Brain microvascular endothelial cell (primary cell): ENCODE results near the gene KIF6.

Experiments used
- DNase-seq: peaks from one replicate; pipeline ENCODE4 v3.0.0-alpha.2; 2020
- H3K27ac ChIP-seq: fragments of 250-450 bp; sonication (Bioruptor Pico); 2 replicates; pipeline ENCODE4 v1.5.1; 2020; ENCODE audit warnings: mild to moderate bottlenecking, moderate library complexity
- H3K27me3 ChIP-seq: fragments of 250-450 bp; sonication (Bioruptor Pico); replicated peaks from 2 replicates; pipeline ENCODE4 v1.5.1; 2020; ENCODE audit warnings: mild to moderate bottlenecking
- H3K36me3 ChIP-seq: fragments of 250-450 bp; sonication (Bioruptor Pico); replicated peaks from 2 replicates; pipeline ENCODE4 v1.5.1; 2020; ENCODE audit warnings: mild to moderate bottlenecking
- H3K4me3 ChIP-seq: 2 replicates; pipeline ENCODE4 v1.5.1; 2011; ENCODE audit warnings: low read depth, mild to moderate bottlenecking, control low read depth, low read length, moderate library complexity
- in situ Hi-C: cut with HindIII; loops from 2 replicates; pipeline ENCODE4 v1.10.0; 2017; ENCODE audit warnings: low sequenced_read_pairs, low pct_ligation_motif_present
- TF ChIP-seq, protein P1 (sequence below): IDR thresholded peaks from 2 replicates; pipeline ENCODE4 v1.5.1; 2011; ENCODE audit warnings: low read depth, mild to moderate bottlenecking, moderate library complexity, low read length, control low read depth, inconsistent platforms; ENCODE audit errors: missing control alignments

The KIF6 gene

DNA sequence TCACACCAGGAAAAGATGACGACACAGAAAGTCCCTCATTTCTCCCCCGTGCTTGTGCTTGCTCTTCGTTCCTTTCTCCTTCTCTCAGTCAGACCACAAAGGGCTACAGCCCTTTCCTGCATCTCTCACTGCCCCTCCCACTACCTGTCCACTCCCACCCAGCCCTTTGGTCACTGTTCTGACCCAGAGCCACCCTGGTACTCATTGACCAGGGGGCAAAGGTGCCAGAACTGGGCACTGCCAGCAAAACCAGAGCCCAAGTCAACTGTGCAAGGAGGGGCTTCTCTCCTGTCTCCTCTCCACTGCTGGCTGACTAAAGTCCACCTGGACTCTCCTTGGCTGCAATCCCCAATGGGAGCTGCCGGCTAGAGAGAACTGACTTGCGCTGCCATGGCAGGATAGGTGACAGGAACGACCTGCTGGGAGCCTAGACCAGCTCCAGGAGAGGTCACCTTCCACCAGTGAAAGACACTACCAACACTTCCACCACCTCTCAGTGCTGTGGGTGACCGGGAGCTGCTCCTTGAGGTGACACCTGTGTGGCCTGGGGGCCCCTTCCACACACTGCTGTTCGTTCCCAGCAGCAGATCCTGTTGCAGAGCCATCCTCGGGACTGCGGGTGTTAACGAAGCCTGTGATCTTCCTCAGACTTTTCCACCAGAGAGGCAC, 443.8 kb downstream of the KIF6 start:
- DNase-seq, result no peak
- Histone ChIP-seq H3K4me3 (no peak overlapping the region), H3K27me3 (no peaks in the 10 kb centered on the region), H3K27ac (no peak overlapping the region), H3K36me3 (no peaks in the 10 kb centered on the region)
- in situ Hi-C loops, result no loop called here
- TF ChIP-seq, protein P1, sequence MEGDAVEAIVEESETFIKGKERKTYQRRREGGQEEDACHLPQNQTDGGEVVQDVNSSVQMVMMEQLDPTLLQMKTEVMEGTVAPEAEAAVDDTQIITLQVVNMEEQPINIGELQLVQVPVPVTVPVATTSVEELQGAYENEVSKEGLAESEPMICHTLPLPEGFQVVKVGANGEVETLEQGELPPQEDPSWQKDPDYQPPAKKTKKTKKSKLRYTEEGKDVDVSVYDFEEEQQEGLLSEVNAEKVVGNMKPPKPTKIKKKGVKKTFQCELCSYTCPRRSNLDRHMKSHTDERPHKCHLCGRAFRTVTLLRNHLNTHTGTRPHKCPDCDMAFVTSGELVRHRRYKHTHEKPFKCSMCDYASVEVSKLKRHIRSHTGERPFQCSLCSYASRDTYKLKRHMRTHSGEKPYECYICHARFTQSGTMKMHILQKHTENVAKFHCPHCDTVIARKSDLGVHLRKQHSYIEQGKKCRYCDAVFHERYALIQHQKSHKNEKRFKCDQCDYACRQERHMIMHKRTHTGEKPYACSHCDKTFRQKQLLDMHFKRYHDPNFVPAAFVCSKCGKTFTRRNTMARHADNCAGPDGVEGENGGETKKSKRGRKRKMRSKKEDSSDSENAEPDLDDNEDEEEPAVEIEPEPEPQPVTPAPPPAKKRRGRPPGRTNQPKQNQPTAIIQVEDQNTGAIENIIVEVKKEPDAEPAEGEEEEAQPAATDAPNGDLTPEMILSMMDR, result no peak

DNA sequence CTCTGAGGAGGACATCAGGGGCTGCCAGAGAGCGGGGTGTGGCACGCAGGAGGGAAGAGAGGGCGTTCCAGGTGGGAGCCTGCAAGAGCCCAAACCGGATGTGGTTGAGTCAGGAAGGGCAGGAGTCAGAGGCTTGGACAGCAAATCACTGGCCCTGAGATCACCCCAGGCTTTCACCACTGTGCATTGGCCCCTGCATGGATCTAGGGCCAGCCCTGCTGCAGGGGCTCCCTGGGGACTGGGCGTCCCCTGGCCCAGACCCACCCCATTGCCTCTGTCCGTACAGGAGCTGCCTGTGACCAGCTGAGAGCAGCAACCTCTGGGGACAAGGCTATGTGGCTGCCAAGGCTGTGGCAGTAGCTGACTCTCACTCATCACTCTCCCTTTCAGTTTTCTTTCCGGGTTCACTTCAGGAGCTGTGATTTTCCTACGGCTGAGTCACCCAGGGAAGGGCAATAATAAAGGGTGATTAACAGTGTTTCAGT, 444.9 kb downstream of the KIF6 start:
- no peaks in the 10 kb centered on the region for H3K36me3 ChIP-seq
- peak; percentile 11 for DNase-seq
- in situ Hi-C loops, result no loop called here
- H3K27ac ChIP-seq, result no peak overlapping the region
- H3K27me3 ChIP-seq, result no peaks in the 10 kb centered on the region
- no peak overlapping the region for H3K4me3 ChIP-seq
- TF ChIP-seq, protein P1, result no peak
